CD4-positive, CD25-positive, alpha-beta regulatory T cell (primary cell): ENCODE results near the gene ATP8A2. TPM values are rescaled to one million over a fixed set of nuclear protein-coding genes. Genes with fewer than 3 reads are reported as not detected.

ENCODE experiments used
- ATAC-seq, 2 donors: fragments of 150-1000 bp; cut with Tn5 transposase; one replicate each; pipeline ENCODE4 v1.10.0; 2021; ENCODE audit warnings: low read depth in 2 of 2, moderate number of reproducible peaks in 2 of 2, moderate library complexity in 1 of 2
- DNase-seq, 3 donors: peaks; one replicate each; pipeline versions ENCODE4 v3.0.0 to v3.0.0-alpha.2; 2012 to 2022; ENCODE audit warnings: mixed read lengths in 1 of 3
- H3K27ac ChIP-seq: one replicate; pipeline ENCODE4 v1.7.0; 2013; ENCODE audit warnings: mild to moderate bottlenecking, low read length; ENCODE audit not compliant: insufficient read depth, poor library complexity, severe bottlenecking
- H3K27me3 ChIP-seq: one replicate; pipeline ENCODE4 v1.7.0; 2013; ENCODE audit warnings: low read length; ENCODE audit not compliant: control insufficient read depth, insufficient read depth
- H3K36me3 ChIP-seq: one replicate; pipeline ENCODE4 v1.7.0; 2013; ENCODE audit warnings: mild to moderate bottlenecking, low read length, moderate library complexity; ENCODE audit not compliant: control insufficient read depth, insufficient read depth
- H3K4me1 ChIP-seq: 2 replicates; pipeline ENCODE4 v1.7.0; 2013; ENCODE audit warnings: mild to moderate bottlenecking, low read length; ENCODE audit not compliant: insufficient read depth, control insufficient read depth, poor library complexity, severe bottlenecking
- H3K4me3 ChIP-seq: one replicate; pipeline ENCODE4 v1.7.0; 2013; ENCODE audit warnings: low read depth, mild to moderate bottlenecking, low read length, moderate library complexity
- H3K9me3 ChIP-seq, 2 experiments: 1 replicate in 1 of 2; 2 replicates in 1 of 2; pipeline ENCODE4 v1.7.0; 2013; ENCODE audit warnings: low read length in 2 of 2, mild to moderate bottlenecking in 1 of 2, moderate library complexity in 1 of 2; ENCODE audit not compliant: control insufficient read depth in 2 of 2
- H3K27ac Mint-ChIP-seq, 3 donors: one replicate each; pipeline ENCODE4 v1.8.0; 2020 to 2022; ENCODE audit warnings: mild to moderate bottlenecking in 3 of 3, mixed read lengths in 3 of 3, moderate library complexity in 2 of 3
- H3K27me3 Mint-ChIP-seq: one replicate; pipeline ENCODE4 v1.8.0; 2022; ENCODE audit warnings: mild to moderate bottlenecking, mixed read lengths
- H3K36me3 Mint-ChIP-seq: one replicate; pipeline ENCODE4 v1.8.0; 2020; ENCODE audit warnings: mixed read lengths
- H3K4me1 Mint-ChIP-seq, 4 donors: one replicate each; pipeline ENCODE4 v1.8.0; 2020 to 2022; ENCODE audit warnings: mixed read lengths in 4 of 4, mild to moderate bottlenecking in 1 of 4
- H3K4me3 Mint-ChIP-seq, 4 donors: one replicate each; pipeline ENCODE4 v1.8.0; 2020 to 2022; ENCODE audit warnings: mild to moderate bottlenecking in 4 of 4, mixed read lengths in 4 of 4, moderate library complexity in 3 of 4
- H3K9me3 Mint-ChIP-seq, 7 donors: one replicate each; pipeline ENCODE4 v1.8.0; 2020 to 2022; ENCODE audit warnings: mixed read lengths in 7 of 7, mild to moderate bottlenecking in 3 of 7, moderate library complexity in 2 of 7
- polyA plus RNA-seq, 4 donors: library from polyadenylated mRNA; unstranded; fragments of 300-500 nt; fragmentation: Illumina TruSeq; gene quantifications; one replicate each; pipeline ENCODE4 v1.2.3, GENCODE V29; 2021
- total RNA-seq: library from RNA; stranded (reverse); gene quantifications from one replicate; pipeline ENCODE4 v1.2.3, GENCODE V29; 2022

ATP8A2 gene
- total and polyA plus RNA-seq, 5 donors from 2014 or later = 0.29 to 0.68 (median 0.55) TPM

GRCh38 chr13:25752957-25753551 lies 381.3 kb downstream of the ATP8A2 start:
- Mint-ChIP-seq H3K9me3 (peaks cover 0 to 3% (median 0%) of the 10 kb centered on the region in 7 donors), H3K4me3 (no peak overlapping the region), H3K27ac (no peak overlapping the region), H3K4me1 (no peaks in the 10 kb centered on the region), H3K36me3 (no peaks in the 10 kb centered on the region), H3K27me3 (peaks cover 10% of the 10 kb centered on the region)
- Histone ChIP-seq H3K4me3 (no peak overlapping the region), H3K36me3 (no peaks in the 10 kb centered on the region), H3K9me3 (no peaks in the 10 kb centered on the region), H3K27ac (no peak overlapping the region), H3K27me3 (no peaks in the 10 kb centered on the region), H3K4me1 (no peaks in the 10 kb centered on the region)
- DNase-seq = no peak
- no peak for ATAC-seq

GRCh38 chr13:25753976-25754375 lies 382.2 kb downstream of the ATP8A2 start:
- peaks cover 10% of the 10 kb centered on the region for H3K27me3 Mint-ChIP-seq
- H3K27ac Mint-ChIP-seq = no peak overlapping the region
- ATAC-seq = no peak

GRCh38 chr13:25756251-25756650 lies 384.5 kb downstream of the ATP8A2 start:
- H3K36me3 Mint-ChIP-seq = no peaks in the 10 kb centered on the region

More at GRCh38 chr13:25753976-25754375, 382.2 kb downstream of the ATP8A2 start:
- Histone ChIP-seq H3K27ac (no peak overlapping the region), H3K27me3 (peaks cover under 1% of the 10 kb centered on the region), H3K4me1 (no peaks in the 10 kb centered on the region), H3K4me3 (no peak overlapping the region), H3K36me3 (no peaks in the 10 kb centered on the region), H3K9me3 (no peaks in the 10 kb centered on the region)
- Mint-ChIP-seq H3K9me3 (peaks cover 0 to 3% (median 0%) of the 10 kb centered on the region in 7 donors), H3K4me3 (no peak overlapping the region), H3K36me3 (no peaks in the 10 kb centered on the region), H3K4me1 (no peaks in the 10 kb centered on the region)
- DNase-seq = no peak

GRCh38 chr13:25756912-25757311 lies 385.1 kb downstream of the ATP8A2 start:
- H3K27me3 ChIP-seq = peaks cover 2% of the 10 kb centered on the region
- no peaks in the 10 kb centered on the region for H3K4me1 ChIP-seq
- H3K4me3 Mint-ChIP-seq = no peak overlapping the region
- H3K27ac Mint-ChIP-seq = no peak overlapping the region
- no peaks in the 10 kb centered on the region for H3K9me3 ChIP-seq
- H3K4me3 ChIP-seq = no peak overlapping the region
- H3K4me1 Mint-ChIP-seq = no peaks in the 10 kb centered on the region
- ATAC-seq (no peak), DNase-seq (no peak)
- H3K9me3 Mint-ChIP-seq = peaks cover 0 to 3% (median 0%) of the 10 kb centered on the region in 7 donors
- peaks cover 10% of the 10 kb centered on the region for H3K27me3 Mint-ChIP-seq
- no peaks in the 10 kb centered on the region for H3K36me3 ChIP-seq
- H3K27ac ChIP-seq = no peak overlapping the region
- H3K36me3 Mint-ChIP-seq = no peaks in the 10 kb centered on the region

More at GRCh38 chr13:25756251-25756650, 384.5 kb downstream of the ATP8A2 start:
- no peaks in the 10 kb centered on the region for H3K9me3 ChIP-seq
- no peak for ATAC-seq
- peaks cover 0 to 3% (median 0%) of the 10 kb centered on the region in 7 donors for H3K9me3 Mint-ChIP-seq
- no peak overlapping the region for H3K4me3 ChIP-seq
- H3K4me3 Mint-ChIP-seq = no peak overlapping the region
- H3K27me3 ChIP-seq = peaks cover 2% of the 10 kb centered on the region
- H3K27me3 Mint-ChIP-seq = peaks cover 10% of the 10 kb centered on the region
- H3K36me3 ChIP-seq = no peaks in the 10 kb centered on the region
- H3K4me1 ChIP-seq = no peaks in the 10 kb centered on the region
- H3K27ac Mint-ChIP-seq = no peak overlapping the region
- no peaks in the 10 kb centered on the region for H3K4me1 Mint-ChIP-seq
- DNase-seq = no peak
- no peak overlapping the region for H3K27ac ChIP-seq

- ATAC-seq (no peak), DNase-seq (no peak)
- Mint-ChIP-seq H3K27ac (no peak overlapping the region), H3K9me3 (no peaks in the 10 kb centered on the region), H3K27me3 (no peaks in the 10 kb centered on the region), H3K4me3 (no peak overlapping the region), H3K36me3 (no peaks in the 10 kb centered on the region), H3K4me1 (peaks cover 4 to 12% (median 8%) of the 10 kb centered on the region in 4 donors)
- H3K36me3 ChIP-seq = no peaks in the 10 kb centered on the region
- no peak overlapping the region for H3K4me3 ChIP-seq
- peaks cover 2% of the 10 kb centered on the region for H3K27me3 ChIP-seq
- no peaks in the 10 kb centered on the region for H3K9me3 ChIP-seq
- no peak overlapping the region for H3K27ac ChIP-seq
- peaks cover 3% of the 10 kb centered on the region for H3K4me1 ChIP-seq
These were observed 389.3 kb downstream of the ATP8A2 start for GRCh38 chr13:25761041-25761440.

- Mint-ChIP-seq H3K4me3 (no peak overlapping the region), H3K27ac (no peak overlapping the region), H3K36me3 (no peaks in the 10 kb centered on the region), H3K27me3 (no peaks in the 10 kb centered on the region), H3K9me3 (no peaks in the 10 kb centered on the region), H3K4me1 (peaks cover 4 to 12% (median 8%) of the 10 kb centered on the region in 4 donors)
- H3K27ac ChIP-seq = no peak overlapping the region
- peaks cover 3% of the 10 kb centered on the region for H3K4me1 ChIP-seq
- DNase-seq = peak in 1 of 3 donors; percentile 15
- H3K4me3 ChIP-seq = no peak overlapping the region
- peaks cover 2% of the 10 kb centered on the region for H3K27me3 ChIP-seq
- no peaks in the 10 kb centered on the region for H3K36me3 ChIP-seq
- ATAC-seq = no peak
- peaks cover 0 to 5% of the 10 kb centered on the region in 2 experiments for H3K9me3 ChIP-seq
These were observed 390.5 kb downstream of the ATP8A2 start for GRCh38 chr13:25762281-25762680.

- Mint-ChIP-seq H3K9me3 (no peaks in the 10 kb centered on the region), H3K27me3 (no peaks in the 10 kb centered on the region), H3K36me3 (no peaks in the 10 kb centered on the region), H3K27ac (peak overlapping the region; percentile 34 to 61 (median 57)), H3K4me3 (peak overlapping the region in 1 of 4 donors; percentile 4), H3K4me1 (peaks cover 4 to 12% (median 8%) of the 10 kb centered on the region in 4 donors)
- Histone ChIP-seq H3K4me1 (peaks cover 3% of the 10 kb centered on the region), H3K36me3 (no peaks in the 10 kb centered on the region), H3K27ac (no peak overlapping the region), H3K9me3 (peaks cover 0 to 5% of the 10 kb centered on the region in 2 experiments), H3K27me3 (peaks cover 2% of the 10 kb centered on the region), H3K4me3 (peak overlapping the region; percentile 15)
- DNase-seq (peak in 1 of 3 donors; percentile 32), ATAC-seq (no peak)
These were observed 391.1 kb downstream of the ATP8A2 start for GRCh38 chr13:25762795-25763377.

GRCh38 chr13:25764378-25764777 lies 392.6 kb downstream of the ATP8A2 start:
- Mint-ChIP-seq H3K36me3 (no peaks in the 10 kb centered on the region), H3K27ac (no peak overlapping the region)

More at GRCh38 chr13:25764378-25764777, 392.6 kb downstream of the ATP8A2 start:
- Mint-ChIP-seq H3K9me3 (no peaks in the 10 kb centered on the region), H3K4me3 (no peak overlapping the region), H3K4me1 (peaks cover 4 to 12% (median 8%) of the 10 kb centered on the region in 4 donors), H3K27me3 (no peaks in the 10 kb centered on the region)
- no peak overlapping the region for H3K27ac ChIP-seq
- H3K4me1 ChIP-seq = peaks cover 3% of the 10 kb centered on the region
- DNase-seq (no peak), ATAC-seq (no peak)
- H3K4me3 ChIP-seq = no peak overlapping the region
- H3K27me3 ChIP-seq = no peaks in the 10 kb centered on the region
- no peaks in the 10 kb centered on the region for H3K36me3 ChIP-seq
- peaks cover 0 to 5% of the 10 kb centered on the region in 2 experiments for H3K9me3 ChIP-seq
